HG02870 (cell line): Measurements from ENCODE around the gene PPFIBP1.

Experiments
- ATAC-seq: cut with Tn5 transposase; IDR thresholded peaks from one replicate; pipeline ENCODE4 v1.9.1; 2021; ENCODE audit warnings: mild to moderate bottlenecking, moderate library complexity; ENCODE audit not compliant: unreplicated experiment

Gene PPFIBP1

GRCh38 chr12:27511723-27512045 is 12.3 kb upstream of the PPFIBP1 start:
- ATAC-seq = no peak

DNA sequence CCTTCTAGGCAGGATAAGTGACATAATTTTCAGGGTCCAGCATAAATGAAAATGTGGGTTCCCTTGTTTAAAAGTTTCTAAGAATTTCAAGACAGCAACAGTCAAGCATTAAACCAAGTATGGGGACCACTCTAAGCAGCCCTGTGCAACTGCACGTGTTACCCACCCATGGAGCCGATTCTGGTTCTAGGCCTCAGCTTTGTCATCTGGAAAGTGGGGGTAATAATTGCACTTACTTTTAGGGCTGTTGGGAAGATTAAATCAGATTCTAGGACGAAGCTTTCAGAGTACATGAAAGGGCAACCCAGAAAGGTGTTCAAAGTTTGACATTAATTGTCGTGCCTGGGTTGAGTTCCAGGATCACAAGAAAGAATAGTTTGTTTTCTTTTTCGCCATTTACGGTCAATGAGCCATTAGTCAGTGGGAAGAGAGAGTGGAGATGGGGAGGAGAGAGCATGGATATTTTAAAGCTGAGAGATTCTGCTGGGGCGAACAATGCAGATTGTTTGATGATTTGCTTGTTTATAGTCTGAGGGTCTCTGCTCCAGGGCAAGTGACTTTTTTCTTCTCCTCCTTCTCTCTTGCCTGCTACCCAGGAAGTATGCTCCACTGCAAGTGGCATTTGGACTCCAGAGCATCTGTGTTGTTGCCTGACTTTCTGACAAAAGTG is 10.7 kb upstream of the PPFIBP1 start:
- ATAC-seq = no peak

DNA sequence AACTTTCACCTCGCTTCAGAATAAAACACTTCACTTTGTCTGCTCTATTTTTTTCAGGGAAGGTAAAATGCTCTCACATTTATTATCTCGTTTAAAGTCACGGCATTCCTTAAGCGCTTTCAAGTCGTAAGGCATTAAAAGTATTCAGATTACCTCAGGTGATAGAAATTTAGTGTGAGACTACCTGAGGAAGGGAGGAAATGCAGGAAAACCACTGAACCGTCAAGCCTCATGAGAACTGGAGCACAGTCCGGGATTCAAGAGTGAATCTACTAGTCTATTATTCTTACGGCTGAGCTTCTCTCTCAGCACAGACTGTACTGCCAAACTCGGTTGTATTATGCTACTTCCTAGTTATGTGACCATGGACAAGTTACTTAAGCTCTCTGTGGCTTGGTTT is 8.3 kb upstream of the PPFIBP1 start:
- no peak for ATAC-seq

- no peak for ATAC-seq
Observed at GRCh38 chr12:27516625-27517024, 7.4 kb upstream of the PPFIBP1 start.

- no peak for ATAC-seq
Observed at GRCh38 chr12:27517546-27517945, 6.5 kb upstream of the PPFIBP1 start.

- ATAC-seq = no peak
Observed at GRCh38 chr12:27517961-27518665, 5.9 kb upstream of the PPFIBP1 start.

- no peak for ATAC-seq
Observed at GRCh38 chr12:27521066-27521465, 2.9 kb upstream of the PPFIBP1 start.

GRCh38 chr12:27521981-27522380 is 2.0 kb upstream of the PPFIBP1 start:
- ATAC-seq = no peak

DNA sequence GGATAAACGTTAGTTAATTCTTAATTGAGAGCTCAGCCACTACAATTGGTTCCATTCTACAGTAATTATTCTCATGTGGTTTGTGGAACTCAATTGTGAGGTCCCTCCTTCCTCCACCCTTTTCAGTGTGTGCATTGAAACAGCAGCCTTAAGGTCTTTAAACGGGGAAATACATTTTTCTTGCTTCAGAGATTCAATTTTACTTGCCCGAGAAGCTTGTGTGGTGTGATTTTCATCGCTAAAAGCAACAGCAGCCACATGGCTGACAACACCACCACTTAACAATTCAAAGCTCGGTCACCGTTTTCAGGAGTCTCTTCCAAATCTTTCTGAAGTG is 733 bp upstream of the PPFIBP1 start:
- ATAC-seq = peak; percentile 6

DNA sequence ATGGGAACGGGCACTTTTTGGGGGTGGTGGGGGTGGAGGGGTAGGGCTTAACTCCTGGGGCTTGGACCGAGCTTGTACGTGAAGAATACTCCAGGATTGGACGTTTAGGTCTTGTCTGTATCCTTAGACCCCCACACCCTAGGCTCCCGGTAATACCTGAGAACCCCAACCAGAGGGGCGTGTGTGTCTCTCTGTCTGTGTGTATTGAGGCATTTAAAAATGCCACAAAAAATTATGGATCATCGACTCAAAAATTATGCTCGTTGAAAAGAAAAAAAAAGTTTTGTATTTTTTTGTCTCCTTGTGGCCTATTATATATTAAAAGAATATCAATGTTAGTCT is 459 bp downstream of the PPFIBP1 start:
- no peak for ATAC-seq

GRCh38 chr12:27524839-27525753 is 1.1 kb downstream of the PPFIBP1 start:
- no peak for ATAC-seq

DNA sequence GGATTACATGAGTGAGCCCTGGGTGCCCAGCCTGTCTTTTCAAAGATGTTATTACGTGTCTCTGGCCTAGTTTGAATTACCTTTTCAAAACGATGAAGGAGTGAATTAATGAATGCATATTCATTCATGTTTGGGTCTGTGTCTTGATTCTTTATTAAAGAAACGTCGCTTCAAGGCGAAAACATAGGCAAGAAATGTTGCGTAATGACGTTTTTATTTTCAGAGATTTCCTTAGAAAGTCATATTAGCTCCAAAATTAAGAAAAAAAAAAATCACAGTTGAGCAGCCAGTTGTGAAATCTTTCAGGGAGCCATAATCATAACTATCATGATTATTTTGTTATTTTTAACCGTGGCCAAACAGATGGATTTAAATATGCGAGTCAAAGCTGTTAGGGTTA is 3.5 kb downstream of the PPFIBP1 start:
- no peak for ATAC-seq

GRCh38 chr12:27528788-27529187 is 4.8 kb downstream of the PPFIBP1 start:
- no peak for ATAC-seq

DNA sequence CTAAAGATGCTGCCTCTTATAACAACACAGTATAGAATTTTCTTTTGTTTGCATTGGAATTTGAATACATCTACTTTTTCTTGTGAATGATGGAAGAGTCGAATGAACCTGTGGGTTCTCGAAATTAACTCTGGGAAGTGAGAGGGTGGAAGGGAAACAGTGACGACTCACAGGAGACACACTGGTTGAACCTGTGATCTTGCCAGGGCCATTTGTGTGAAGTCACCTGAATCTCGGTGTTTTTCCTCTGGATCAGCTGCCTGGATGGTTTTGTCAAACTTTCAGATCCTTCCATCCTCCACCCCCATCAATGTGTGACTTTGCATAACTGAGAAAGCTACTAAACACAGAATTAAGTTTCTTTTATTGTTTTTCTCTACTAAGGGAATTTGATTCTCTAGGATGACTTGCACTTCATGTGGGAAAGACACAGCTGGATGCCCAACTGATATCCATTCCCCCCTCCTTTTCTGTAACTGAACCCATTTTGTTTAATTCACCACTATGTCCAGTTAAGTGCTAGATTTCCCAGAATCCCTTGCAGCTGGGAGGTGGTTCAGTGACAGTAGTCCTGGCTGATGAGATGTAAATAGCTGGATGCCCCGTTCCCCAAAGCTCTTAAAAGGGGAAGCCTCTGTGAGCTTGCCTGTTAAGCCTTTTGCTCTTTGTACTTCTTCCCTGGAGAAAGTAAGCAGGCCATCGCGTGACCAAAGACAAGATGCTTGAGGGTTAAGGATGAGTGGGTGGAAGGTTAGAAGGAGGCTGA is 6.3 kb downstream of the PPFIBP1 start:
- ATAC-seq = no peak

DNA sequence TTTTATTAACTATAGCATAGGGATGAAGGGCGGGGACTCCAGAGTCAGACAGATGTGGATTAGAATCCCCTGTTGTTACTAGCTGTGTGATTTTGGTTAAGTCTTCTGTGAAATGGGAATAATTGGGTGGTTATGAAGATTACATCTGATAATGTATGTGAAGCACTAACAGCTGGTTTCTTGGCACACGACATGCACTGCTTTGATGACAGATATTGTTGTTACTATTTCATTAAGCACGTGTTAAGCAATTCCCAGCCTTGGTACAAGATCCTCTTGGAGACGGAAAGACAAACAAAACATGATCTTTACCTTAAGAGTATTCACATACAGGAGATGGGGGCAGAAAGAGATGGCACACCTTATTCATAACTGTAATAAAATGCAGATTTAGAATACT is 7.9 kb downstream of the PPFIBP1 start:
- ATAC-seq = no peak

DNA sequence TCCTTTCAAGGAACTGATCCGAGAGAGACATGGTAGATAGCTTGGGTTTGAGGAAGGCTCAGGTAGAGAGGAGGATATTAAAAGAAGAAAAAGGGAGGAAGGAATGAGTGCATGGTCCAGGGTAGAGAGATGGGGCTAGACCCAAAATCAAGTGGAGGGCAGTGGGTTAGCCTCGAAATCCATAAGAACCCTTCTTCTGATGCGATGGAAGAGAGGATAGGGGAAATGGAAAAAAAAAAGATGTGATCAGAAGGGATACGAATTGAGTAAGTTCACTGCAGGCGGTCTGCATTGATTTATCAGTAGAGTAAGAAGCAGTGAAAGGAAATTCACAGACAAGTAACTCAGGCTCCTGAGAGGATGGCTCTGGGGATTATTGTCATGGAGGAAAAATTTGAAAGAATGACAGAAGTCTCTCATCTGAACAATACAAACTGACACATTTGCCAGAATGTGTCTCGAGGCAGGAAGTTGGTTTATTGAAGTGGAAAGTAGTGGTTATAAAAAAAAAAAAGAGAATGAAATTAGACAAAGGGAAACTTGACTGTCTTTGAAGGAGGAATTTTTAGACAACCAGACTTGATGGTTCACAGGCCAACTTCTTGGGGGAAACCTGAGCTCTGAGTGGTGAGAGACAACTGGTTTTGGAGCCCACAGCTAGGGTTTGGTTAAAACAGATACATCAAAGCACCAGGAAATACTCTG is 10.2 kb downstream of the PPFIBP1 start:
- ATAC-seq = peak; percentile 69

DNA sequence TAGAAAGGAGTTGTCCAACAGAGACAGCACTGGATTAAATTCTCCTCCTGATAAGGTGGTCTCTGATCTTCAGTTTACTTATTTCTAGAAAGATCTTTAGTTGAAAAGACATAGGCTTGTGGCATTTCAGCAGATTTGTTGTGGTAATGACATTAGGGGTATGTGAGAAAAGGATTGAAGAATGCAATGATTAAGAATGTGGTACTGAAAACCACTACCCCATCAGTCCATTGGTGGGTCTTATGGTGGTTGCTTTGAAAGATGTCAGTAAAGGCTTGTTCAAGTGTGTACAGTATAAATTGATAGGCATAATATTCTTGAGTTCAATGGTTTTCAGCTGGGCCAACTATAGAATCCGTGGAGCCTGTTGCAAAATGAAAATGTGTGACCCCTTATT is 10.8 kb downstream of the PPFIBP1 start:
- ATAC-seq = peak; percentile 25

DNA sequence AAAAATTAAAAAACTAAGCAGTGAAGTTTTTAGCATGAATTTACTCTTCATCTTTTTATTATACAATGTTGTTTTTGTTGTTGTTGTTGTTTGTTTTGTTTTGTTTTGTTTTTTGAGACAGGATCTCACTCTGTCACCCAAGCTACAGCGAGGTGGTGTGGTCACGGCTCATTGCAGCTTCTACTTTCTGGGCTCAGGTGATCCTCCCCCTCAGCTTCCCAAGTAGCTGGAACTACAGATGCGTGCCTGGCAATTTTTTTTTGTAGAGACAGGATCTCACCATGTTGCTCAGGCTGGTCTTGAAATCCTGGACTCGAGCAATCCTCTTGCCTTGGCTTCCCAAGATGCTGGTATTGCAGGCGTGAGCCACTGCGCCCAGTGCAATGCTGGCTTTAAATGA is 11.3 kb downstream of the PPFIBP1 start:
- ATAC-seq = no peak

- ATAC-seq = no peak
Observed at GRCh38 chr12:27537855-27538675, 14.1 kb downstream of the PPFIBP1 start.

DNA sequence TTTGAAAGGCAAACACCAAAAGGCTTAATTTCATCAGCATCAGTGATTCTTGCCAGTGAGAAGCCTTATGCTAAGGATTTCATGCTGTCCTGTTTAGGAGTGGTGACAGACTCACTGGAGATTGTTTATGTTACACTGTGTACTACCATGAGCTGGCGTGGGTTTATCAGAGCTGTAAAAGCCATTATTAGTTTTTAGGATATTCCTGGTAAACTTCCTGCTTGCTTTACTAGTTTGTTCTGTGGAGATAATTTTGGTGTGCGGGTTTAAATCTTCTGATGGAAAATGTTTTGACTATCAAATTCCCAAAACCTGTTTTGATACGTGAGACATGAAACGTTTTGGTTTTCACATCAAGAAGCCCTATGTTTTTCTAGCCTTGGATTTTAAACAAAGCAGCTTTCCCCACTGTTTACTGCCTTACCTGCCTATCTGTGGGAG is 15.2 kb downstream of the PPFIBP1 start:
- no peak for ATAC-seq
